MM.1S (cell line): ENCODE results near the gene CDCP2.

Source experiments
- EZH2 ChIP-seq: fragments of 300-600 bp; sonication (generic); optimal IDR thresholded peaks from 2 replicates; pipeline ENCODE3; 2017; ENCODE audit warnings: low read depth, mild to moderate bottlenecking, antibody characterized with exemption, low read length, mixed read lengths
- TF ChIP-seq, protein P1 (sequence below): fragments of 300-600 bp; sonication (generic); IDR thresholded peaks from 2 replicates; pipeline ENCODE4 v1.5.1; 2016; ENCODE audit warnings: antibody characterized with exemption, low read length, mixed read lengths

DNA sequence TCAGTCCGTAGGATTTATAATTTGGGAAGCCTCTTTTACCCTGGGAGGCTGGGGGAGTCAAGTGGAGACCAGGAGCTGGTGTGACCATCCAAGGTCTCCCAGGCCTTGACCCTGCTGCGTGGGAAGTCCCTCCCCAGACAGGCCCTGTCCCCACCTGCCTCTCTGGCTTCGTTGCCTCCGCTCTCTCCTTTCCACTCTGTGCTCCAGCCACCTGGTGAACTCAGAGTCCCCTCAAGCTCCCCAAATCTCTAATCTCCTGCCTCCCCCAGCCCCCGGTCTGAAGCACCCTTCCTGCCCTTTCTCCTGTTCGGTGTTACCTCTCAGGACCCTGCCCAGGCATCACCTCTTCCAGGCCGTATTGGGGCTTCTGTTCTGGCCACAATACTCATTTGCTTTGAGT lies 27.9 kb downstream of the CDCP2 start:
- no peak for TF ChIP-seq EZH2
- TF ChIP-seq, protein P1, sequence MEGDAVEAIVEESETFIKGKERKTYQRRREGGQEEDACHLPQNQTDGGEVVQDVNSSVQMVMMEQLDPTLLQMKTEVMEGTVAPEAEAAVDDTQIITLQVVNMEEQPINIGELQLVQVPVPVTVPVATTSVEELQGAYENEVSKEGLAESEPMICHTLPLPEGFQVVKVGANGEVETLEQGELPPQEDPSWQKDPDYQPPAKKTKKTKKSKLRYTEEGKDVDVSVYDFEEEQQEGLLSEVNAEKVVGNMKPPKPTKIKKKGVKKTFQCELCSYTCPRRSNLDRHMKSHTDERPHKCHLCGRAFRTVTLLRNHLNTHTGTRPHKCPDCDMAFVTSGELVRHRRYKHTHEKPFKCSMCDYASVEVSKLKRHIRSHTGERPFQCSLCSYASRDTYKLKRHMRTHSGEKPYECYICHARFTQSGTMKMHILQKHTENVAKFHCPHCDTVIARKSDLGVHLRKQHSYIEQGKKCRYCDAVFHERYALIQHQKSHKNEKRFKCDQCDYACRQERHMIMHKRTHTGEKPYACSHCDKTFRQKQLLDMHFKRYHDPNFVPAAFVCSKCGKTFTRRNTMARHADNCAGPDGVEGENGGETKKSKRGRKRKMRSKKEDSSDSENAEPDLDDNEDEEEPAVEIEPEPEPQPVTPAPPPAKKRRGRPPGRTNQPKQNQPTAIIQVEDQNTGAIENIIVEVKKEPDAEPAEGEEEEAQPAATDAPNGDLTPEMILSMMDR = no peak
